Lower lobe of right lung (tissue), 2 donors: ENCODE results near the gene ORM2. TPM values are rescaled to one million over a fixed set of nuclear protein-coding genes. Genes with fewer than 3 reads are reported as not detected.
"Not testable (repeated sequence)": the region's sequence is repeated elsewhere in the genome, so short reads cannot be mapped to it uniquely, and the experiment has no call there.

ENCODE experiments used
- ATAC-seq, 2 donors: fragments of 200-7000 bp; cut with Tn5 transposase; one replicate each; pipeline ENCODE4 v1.9.1; 2020 to 2022; ENCODE audit warnings: mild to moderate bottlenecking in 2 of 2, moderate library complexity in 2 of 2
- DNase-seq: peaks from one replicate; pipeline ENCODE4 v3.0.0-alpha.2; 2020
- H3K27ac ChIP-seq: fragments of 200-600 bp; one replicate; pipeline ENCODE4 v1.8.0; 2022
- H3K27me3 ChIP-seq: fragments of 200-600 bp; one replicate; pipeline ENCODE4 v1.8.0; 2022; ENCODE audit warnings: low read depth
- H3K36me3 ChIP-seq: fragments of 200-600 bp; one replicate; pipeline ENCODE4 v1.8.0; 2022; ENCODE audit warnings: mild to moderate bottlenecking
- H3K4me1 ChIP-seq: fragments of 200-600 bp; one replicate; pipeline ENCODE4 v1.8.0; 2022
- H3K4me3 ChIP-seq: fragments of 200-600 bp; one replicate; pipeline ENCODE4 v1.8.0; 2022; ENCODE audit warnings: mild to moderate bottlenecking
- H3K9me3 ChIP-seq: fragments of 200-600 bp; one replicate; pipeline ENCODE4 v1.8.0; 2022
- intact Hi-C: fragments of 100-400 bp; cut with DNase I; formaldehyde crosslinking; loops from one replicate; pipeline ENCODE4 v1.11.0; 2022
- long read RNA-seq: library from polyadenylated mRNA; unstranded; transcript quantifications from one replicate; pipeline ENCODE4 v2.0.0, GENCODE V29; 2021
- total RNA-seq: library from RNA; stranded (reverse); fragmentation: NEBNext Ultra II Directional; extraction: Animal tissue kit (Norgen Biotek cat#: 25700); gene quantifications from one replicate; pipeline ENCODE4 v1.2.1, GENCODE V29; 2021
- TF ChIP-seq, protein P1 (sequence below): fragments of 200-600 bp; IDR thresholded peaks from one replicate; pipeline ENCODE4 v1.8.0; 2022; ENCODE audit warnings: antibody characterized with exemption, mild to moderate bottlenecking
- donor health status: DM: no; HTN: yes; CAD: no; lungs with severe emphysema.

Gene ORM2
- total RNA-seq: 3.1 TPM
- long read RNA-seq, partial matches to known transcripts: 0 of 23 reads
- long read RNA-seq, other reads (novel, unspliced or antisense): 21 of 23 reads

DNA sequence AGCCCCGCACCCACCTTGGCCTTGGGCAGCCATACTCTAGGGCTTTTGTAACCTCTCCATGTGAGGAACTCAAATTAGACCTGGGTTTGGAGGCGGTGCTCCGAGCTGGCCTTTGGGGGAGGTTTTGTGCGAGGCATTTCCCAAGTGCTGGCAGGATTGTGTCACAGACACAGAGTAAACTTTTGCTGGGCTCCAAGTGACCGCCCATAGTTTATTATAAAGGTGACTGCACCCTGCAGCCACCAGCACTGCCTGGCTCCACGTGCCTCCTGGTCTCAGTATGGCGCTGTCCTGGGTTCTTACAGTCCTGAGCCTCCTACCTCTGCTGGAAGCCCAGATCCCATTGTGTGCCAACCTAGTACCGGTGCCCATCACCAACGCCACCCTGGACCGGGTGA lies at the start of gene ORM2:
Gene ORM2 (plus strand): TSS at position 245 of the 398 bp plus-strand sequence. CDS start 36 bp downstream, at position 281.
- H3K36me3 ChIP-seq, H3K4me3 ChIP-seq, H3K4me1 ChIP-seq, H3K27me3 ChIP-seq, H3K9me3 ChIP-seq, intact Hi-C loops, DNase-seq: not testable (repeated sequence)
- peak; percentile 76 to 77 for ATAC-seq
- peak within 1 kb of the TSS; percentile 6 for H3K27ac ChIP-seq

DNA sequence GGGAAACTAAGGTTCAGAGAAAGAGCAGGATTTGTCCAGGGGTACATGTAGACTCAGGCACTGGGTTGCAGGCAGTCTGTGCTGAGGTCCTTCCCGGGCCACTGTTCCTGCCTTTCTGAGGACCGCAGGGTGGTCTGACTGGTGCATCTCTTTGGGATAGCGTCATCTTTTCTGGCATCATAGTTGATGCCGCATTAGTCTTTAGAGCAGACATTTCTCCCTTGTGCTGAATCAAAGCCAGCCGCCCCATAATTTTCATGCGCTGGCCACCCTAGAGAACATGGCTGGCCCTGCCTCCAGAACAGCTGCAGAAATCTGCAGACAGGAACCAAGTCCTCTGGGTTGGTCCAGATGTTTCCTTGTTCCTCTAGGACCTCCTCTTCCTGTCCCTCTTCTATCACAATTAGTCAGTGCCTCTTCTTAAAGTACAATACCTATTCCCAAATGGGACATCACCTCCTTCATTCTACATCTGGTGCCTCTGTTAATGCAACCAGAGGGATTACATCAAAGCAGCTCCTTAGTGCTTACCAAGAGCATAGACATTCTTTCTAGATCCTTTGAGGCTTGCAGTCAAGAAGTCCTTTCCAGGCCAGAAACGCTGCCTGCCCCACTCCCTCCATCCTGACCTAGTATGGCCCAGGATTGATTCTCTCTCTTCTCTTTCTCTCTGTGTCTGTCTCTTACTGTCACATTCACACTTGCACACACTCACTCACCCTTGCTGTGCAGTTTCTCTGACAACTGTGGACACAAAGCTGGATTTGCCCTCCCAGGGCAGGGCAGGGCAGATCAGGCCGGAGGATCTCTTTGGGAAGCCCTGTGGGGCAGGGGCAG lies 48.8 kb upstream of the ORM2 start:
- ATAC-seq (peak in 1 of 2 donors; percentile 11), DNase-seq (peak; percentile 24)
- Histone ChIP-seq H3K9me3 (no peaks in the 10 kb centered on the region), H3K4me3 (no peak overlapping the region), H3K27ac (no peak overlapping the region), H3K36me3 (no peaks in the 10 kb centered on the region), H3K4me1 (no peaks in the 10 kb centered on the region), H3K27me3 (no peaks in the 10 kb centered on the region)
- intact Hi-C loops: no loop called here
- TF ChIP-seq, protein P1, sequence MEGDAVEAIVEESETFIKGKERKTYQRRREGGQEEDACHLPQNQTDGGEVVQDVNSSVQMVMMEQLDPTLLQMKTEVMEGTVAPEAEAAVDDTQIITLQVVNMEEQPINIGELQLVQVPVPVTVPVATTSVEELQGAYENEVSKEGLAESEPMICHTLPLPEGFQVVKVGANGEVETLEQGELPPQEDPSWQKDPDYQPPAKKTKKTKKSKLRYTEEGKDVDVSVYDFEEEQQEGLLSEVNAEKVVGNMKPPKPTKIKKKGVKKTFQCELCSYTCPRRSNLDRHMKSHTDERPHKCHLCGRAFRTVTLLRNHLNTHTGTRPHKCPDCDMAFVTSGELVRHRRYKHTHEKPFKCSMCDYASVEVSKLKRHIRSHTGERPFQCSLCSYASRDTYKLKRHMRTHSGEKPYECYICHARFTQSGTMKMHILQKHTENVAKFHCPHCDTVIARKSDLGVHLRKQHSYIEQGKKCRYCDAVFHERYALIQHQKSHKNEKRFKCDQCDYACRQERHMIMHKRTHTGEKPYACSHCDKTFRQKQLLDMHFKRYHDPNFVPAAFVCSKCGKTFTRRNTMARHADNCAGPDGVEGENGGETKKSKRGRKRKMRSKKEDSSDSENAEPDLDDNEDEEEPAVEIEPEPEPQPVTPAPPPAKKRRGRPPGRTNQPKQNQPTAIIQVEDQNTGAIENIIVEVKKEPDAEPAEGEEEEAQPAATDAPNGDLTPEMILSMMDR: no peak

DNA sequence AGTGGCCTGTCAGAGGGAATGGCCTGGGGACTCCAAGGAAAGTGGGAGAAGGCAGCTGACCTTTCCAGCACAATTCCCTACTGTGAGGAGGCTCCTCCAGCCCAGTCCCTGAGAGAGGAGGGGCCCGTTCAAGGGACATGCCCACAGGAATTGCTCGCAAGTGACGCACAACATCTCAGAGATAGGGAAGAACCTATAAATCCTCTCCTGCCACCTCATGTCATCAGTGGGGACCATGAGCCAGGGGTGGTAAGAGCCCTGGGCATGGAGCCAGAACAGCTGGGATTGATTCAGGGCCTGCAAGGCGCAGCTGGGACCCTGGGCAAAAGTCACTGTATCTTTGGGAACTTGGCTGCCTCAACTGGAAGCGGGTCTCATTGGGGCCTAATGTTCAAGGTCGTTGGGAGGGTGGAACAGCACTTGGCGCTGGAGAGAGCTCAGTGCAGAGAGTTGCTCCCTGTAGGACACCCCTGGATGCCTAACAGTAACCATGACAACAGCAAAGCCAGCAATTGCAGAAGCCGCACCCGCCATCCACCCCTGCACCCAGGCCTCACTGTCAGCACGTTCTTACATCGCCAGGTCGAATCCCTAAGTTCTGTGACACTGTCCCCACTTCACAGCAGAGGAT lies 48.1 kb upstream of the ORM2 start:
- intact Hi-C loops: no loop called here
- TF ChIP-seq, protein P1: no peak
- no peaks in the 10 kb centered on the region for H3K27me3 ChIP-seq
- DNase-seq: peak; percentile 30
- H3K9me3 ChIP-seq: no peaks in the 10 kb centered on the region
- H3K4me1 ChIP-seq: no peaks in the 10 kb centered on the region
- H3K4me3 ChIP-seq: no peak overlapping the region
- H3K36me3 ChIP-seq: no peaks in the 10 kb centered on the region
- peak in 1 of 2 donors; percentile 11 for ATAC-seq
- H3K27ac ChIP-seq: no peak overlapping the region

DNA sequence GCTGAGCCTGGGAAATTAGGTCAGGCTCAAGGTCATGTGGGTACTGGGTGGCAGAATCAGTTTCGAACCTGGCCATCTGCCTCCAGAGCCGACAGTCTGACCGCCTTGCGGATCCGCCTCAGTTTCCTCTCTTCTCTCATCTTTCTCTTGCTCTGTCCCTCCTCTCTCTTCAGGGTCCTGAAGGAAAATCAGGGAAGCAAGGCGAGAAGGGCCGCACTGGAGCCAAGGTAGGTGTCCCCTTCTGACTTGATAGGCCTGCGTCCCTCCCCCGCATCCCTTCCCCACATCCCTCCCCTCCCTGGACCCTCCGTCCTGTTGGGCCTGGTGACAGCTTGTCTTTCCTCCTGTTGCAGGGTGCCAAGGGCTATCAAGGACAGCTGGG lies 47.6 kb upstream of the ORM2 start:
- H3K4me1 ChIP-seq: no peaks in the 10 kb centered on the region
- intact Hi-C loops: no loop called here
- H3K36me3 ChIP-seq: no peaks in the 10 kb centered on the region
- no peaks in the 10 kb centered on the region for H3K9me3 ChIP-seq
- TF ChIP-seq, protein P1: no peak
- H3K4me3 ChIP-seq: no peak overlapping the region
- DNase-seq (peak; percentile 34), ATAC-seq (no peak)
- no peaks in the 10 kb centered on the region for H3K27me3 ChIP-seq
- no peak overlapping the region for H3K27ac ChIP-seq

DNA sequence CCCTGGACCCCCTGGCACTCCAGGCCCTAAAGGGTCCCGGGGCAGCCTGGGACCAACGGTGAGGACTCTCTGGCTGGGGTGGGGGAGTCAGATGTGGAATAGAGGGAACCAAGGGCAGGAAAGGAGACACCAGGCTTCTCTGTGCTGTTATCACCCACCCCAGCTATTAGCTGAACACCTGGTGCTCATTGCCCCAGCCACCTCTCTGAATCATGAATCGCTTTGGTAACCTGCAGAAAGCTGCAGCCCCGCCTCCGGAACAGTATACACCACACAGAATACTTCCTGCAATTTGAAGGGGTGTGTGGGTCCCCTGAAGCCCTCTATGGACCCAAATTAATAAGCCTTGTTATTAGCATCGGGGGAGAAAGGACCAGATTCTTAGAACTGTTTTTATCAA lies 47.2 kb upstream of the ORM2 start:
- H3K4me3 ChIP-seq: no peak overlapping the region
- TF ChIP-seq, protein P1: no peak
- H3K4me1 ChIP-seq: no peaks in the 10 kb centered on the region
- H3K27ac ChIP-seq: no peak overlapping the region
- H3K27me3 ChIP-seq: no peaks in the 10 kb centered on the region
- H3K9me3 ChIP-seq: no peaks in the 10 kb centered on the region
- H3K36me3 ChIP-seq: no peaks in the 10 kb centered on the region
- ATAC-seq (no peak), DNase-seq (peak; percentile 15)
- intact Hi-C loops: no loop called here

DNA sequence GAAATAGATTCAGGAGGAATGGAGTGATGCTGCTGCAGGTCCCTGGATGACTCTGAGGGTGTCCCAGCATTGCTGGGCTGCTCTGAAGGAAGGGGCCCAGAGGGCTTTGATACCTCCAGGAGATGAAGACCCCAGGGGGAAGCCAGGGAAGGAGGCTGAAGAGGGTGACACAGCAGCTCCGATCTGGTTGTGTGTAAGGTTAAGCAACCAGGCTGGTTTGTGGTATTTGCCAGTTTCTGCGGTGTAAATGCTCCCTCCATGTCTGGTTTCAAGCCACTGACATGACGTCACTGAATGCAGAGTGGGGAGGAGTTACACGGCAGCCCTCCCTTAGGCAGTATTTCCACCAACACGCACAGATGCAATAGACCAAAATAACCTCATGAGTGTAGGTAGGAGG lies 46.7 kb upstream of the ORM2 start:
- TF ChIP-seq, protein P1: no peak
- H3K27ac ChIP-seq: no peak overlapping the region
- H3K36me3 ChIP-seq: no peaks in the 10 kb centered on the region
- H3K4me1 ChIP-seq: no peaks in the 10 kb centered on the region
- H3K9me3 ChIP-seq: no peaks in the 10 kb centered on the region
- no peak overlapping the region for H3K4me3 ChIP-seq
- DNase-seq (peak; percentile 6), ATAC-seq (no peak)
- intact Hi-C loops: no loop called here
- no peaks in the 10 kb centered on the region for H3K27me3 ChIP-seq
